Measurements from ENCODE around the gene HDAC10.

Gene HDAC10

DNA sequence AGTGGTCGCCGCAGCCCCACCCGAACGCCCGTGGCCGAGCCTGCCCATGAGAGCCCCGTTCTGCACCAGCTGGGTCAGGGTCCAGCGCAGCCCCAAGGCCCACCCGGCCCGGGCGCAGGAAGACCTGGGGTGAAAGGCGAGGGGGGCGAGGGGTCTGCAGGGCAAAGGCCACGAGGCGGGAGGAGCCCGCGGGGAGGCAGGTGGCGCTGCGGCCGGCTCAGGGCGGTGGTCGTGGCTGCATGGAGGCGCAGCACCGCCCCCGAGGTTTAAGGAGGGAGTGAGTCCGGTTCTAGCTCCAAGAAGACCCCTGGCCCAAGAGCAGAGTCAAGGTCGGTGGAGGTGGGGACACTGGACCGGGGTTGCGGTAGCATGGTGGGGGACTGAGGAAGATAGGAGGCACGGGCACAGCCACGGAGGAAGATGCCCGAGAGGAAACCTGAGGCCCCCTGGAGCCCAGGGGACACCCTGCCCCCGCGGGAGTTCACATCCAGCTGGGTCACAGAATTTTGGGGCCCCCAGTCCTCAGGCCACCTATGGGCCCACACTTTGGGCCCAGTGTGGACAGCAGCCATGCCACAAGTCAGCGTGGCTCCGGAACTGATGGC is 514 bp upstream of the HDAC10 start:
- H3K36me3 ChIP-seq (ENCODE audit: control insufficient read depth in 4 of 4, insufficient read depth in 4 of 4, low read length in 3 of 4): peaks cover 0 to 42% (median 28%) of the 10 kb centered on the region in 4 experiments
- CTCF ChIA-PET: interaction anchor here (0.9 to 4.0 kb wide), 18 partner anchors 8 to 248 kb away, joined by 3 to 31 read pairs (median 4); partner anchors contain the start of gene DENND6B
- H3K9me3 ChIP-seq (ENCODE audit: control extremely low read depth in 1 of 5, control insufficient read depth in 4 of 5, insufficient read depth in 2 of 5, low read depth in 1 of 5, low read length in 4 of 5): no peaks in the 10 kb centered on the region
- POLR2A ChIA-PET: interaction anchor here (0.8 to 1.4 kb wide), 3 partner anchors 11 to 285 kb away, joined by 3 to 5 read pairs (median 3); no protein-coding TSS in a partner anchor
- peak overlapping the region; percentile 38 to 90 (median 76) for H3K4me3 ChIP-seq (ENCODE audit: control insufficient read depth in 1 of 7, extremely low read depth in 1 of 7, insufficient read depth in 4 of 7, low read depth in 2 of 7, low read length in 6 of 7)
- WGBS (ENCODE audit: insufficient coverage): under 1% methylated on average over 27 of the region's 36 CpGs
- peaks cover 0 to 32% (median 27%) of the 10 kb centered on the region in 4 experiments for H3K4me1 ChIP-seq (ENCODE audit: control extremely low read depth in 1 of 4, control insufficient read depth in 4 of 4, insufficient read depth in 4 of 4, low read length in 3 of 4)
- DNase-seq: peak in 2 of 3 donors; percentile 35 to 63
- H3K27me3 ChIP-seq (replicated peaks in 2 of 5; ENCODE audit: control insufficient read depth in 4 of 5, insufficient read depth in 5 of 5, low read length in 4 of 5): no peaks in the 10 kb centered on the region
- H3K27ac ChIP-seq (ENCODE audit: insufficient read depth in 1 of 2, low read depth in 1 of 2, low read length in 2 of 2, poor library complexity in 1 of 2, severe bottlenecking in 2 of 2): no peak overlapping the region

DNA sequence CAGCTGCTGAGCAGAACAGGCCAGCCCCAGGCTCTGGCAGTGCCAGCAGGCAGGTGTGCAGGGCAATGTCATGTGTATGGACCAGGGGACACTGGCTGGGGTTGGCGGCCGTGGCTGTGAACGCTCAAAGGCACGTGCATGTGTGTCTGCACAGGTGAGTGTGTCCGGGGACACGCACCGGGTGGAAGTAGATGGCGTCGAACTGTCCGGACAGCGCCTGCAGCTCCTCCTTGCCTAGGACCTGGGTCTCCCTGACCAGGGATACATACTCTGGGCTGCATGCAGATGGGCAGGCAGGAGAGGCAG is 863 bp downstream of the HDAC10 start:
- WGBS (ENCODE audit: insufficient coverage): 88% methylated on average over 10 of the region's 11 CpGs
- peaks cover 0 to 43% (median 36%) of the 10 kb centered on the region in 4 experiments for H3K4me1 ChIP-seq (ENCODE audit: control extremely low read depth in 1 of 4, control insufficient read depth in 4 of 4, insufficient read depth in 4 of 4, low read length in 3 of 4)
- ChIA-PET POLR2A (no interaction called here), CTCF (interaction anchor here (1.2 to 4.0 kb wide), 6 partner anchors 9 to 91 kb away, joined by 6 to 31 read pairs (median 20); no protein-coding TSS in a partner anchor)
- no peak for DNase-seq
- peaks cover 0 to 41% (median 31%) of the 10 kb centered on the region in 4 experiments for H3K36me3 ChIP-seq (ENCODE audit: control insufficient read depth in 4 of 4, insufficient read depth in 4 of 4, low read length in 3 of 4)
- H3K27me3 ChIP-seq (replicated peaks in 2 of 5; ENCODE audit: control insufficient read depth in 4 of 5, insufficient read depth in 5 of 5, low read length in 4 of 5): no peaks in the 10 kb centered on the region
- H3K27ac ChIP-seq (ENCODE audit: insufficient read depth in 1 of 2, low read depth in 1 of 2, low read length in 2 of 2, poor library complexity in 1 of 2, severe bottlenecking in 2 of 2): peak overlapping the region in 1 of 2 experiments; percentile 49
- H3K9me3 ChIP-seq (ENCODE audit: control extremely low read depth in 1 of 5, control insufficient read depth in 4 of 5, insufficient read depth in 2 of 5, low read depth in 1 of 5, low read length in 4 of 5): no peaks in the 10 kb centered on the region
- H3K4me3 ChIP-seq (ENCODE audit: control insufficient read depth in 1 of 7, extremely low read depth in 1 of 7, insufficient read depth in 4 of 7, low read depth in 2 of 7, low read length in 6 of 7): peak overlapping the region in 6 of 7 experiments; percentile 62 to 90 (median 79)

DNA sequence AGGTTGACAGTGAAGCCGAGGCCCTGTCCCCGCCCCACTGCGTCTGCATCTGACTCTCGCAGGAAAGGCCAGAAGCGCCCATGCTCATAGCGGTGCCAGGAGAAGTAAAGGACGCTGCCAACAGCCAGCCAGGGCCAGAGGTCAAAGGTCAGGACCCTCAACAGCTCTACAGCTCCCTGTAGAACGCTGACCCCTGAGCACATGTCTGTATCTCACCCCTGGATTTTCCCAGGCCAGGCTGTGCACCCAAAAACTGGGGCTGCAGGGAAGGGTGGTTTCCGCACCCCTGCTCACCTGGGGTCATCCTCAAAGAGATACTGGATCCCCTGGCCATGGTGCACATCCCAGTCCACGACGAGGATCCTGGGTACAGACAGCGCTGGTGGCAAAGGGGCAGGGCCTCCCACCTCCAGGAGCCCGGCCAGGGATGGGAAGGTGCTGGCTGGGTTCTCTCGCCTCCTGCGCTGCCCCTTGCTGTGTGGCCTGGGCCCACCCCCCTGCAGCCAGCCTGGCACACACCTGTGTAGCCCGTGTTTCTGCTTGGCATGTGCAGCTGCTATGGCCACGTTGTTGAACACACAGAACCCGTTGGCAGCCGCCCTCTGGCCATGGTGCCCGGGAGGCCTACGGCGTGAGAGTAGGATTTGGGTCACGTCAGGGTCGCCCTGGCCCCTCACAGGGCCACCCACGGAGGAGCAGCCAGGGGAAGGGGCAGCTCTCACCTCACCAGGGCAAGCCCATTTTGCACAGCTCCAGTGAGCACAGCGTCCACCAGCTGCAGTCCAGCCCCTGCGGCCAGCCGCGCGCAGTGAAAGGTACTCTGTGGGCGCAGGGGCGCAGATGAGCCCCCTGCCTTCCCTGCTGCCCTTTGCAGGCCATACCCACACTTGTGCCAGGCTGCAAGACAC is 1.5 kb downstream of the HDAC10 start:
- peak overlapping the region in 5 of 7 experiments; percentile 71 to 90 (median 82) for H3K4me3 ChIP-seq (ENCODE audit: control insufficient read depth in 1 of 7, extremely low read depth in 1 of 7, insufficient read depth in 4 of 7, low read depth in 2 of 7, low read length in 6 of 7)

DNA sequence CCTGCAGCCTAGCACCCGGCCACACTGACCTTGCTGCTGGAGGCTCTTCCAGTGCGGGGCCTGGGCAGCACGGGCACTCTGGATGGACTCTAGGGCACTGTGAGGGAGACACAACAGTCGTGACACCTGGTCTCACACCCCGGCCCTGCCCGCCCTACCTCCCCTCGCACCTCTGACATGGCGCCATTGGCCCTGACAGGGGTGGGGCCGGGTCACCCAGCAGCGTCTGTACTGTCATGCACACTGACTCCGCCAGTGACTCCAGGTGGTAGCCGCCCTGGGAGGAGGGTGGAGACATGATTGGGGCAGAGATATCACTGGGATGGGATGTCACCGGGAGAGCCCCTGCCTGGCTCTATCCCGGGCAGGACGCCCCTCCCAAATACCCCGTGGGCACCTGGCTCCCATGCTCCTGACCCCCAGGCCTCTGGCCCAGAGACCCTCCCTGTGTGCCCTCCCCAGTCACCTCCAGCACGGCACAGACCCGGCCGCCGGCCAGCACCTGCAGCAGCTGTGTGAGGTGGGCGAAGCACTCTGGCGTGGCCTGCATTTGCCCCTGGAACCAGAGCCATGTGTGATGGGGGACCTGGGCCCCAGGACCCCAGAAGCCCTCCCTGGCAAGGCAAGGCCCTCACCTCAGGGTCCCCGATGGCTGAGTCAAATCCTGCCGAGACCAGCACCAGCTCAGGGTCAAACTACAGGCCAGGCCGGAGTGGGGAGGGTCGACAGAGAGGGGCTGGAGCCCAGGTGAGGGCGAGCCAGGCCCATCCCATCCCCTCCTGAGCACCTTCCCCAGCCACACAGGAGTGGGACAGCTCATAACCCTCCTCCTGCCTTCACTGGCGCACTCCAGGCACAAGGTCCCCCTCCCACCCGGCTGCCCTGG is 2.6 kb downstream of the HDAC10 start:
- H3K4me3 ChIP-seq (ENCODE audit: control insufficient read depth in 1 of 7, extremely low read depth in 1 of 7, insufficient read depth in 4 of 7, low read depth in 2 of 7, low read length in 6 of 7): no peak overlapping the region
- CTCF ChIA-PET: interaction anchor here (1.2 kb wide), 1 partner anchor 11 kb away, joined by 3 read pairs; no protein-coding TSS in a partner anchor
- H3K36me3 ChIP-seq (ENCODE audit: control insufficient read depth in 4 of 4, insufficient read depth in 4 of 4, low read length in 3 of 4): peaks cover 0 to 36% (median 23%) of the 10 kb centered on the region in 4 experiments
- H3K9me3 ChIP-seq (ENCODE audit: control extremely low read depth in 1 of 5, control insufficient read depth in 4 of 5, insufficient read depth in 2 of 5, low read depth in 1 of 5, low read length in 4 of 5): no peaks in the 10 kb centered on the region
- no peaks in the 10 kb centered on the region for H3K27me3 ChIP-seq (replicated peaks in 2 of 5; ENCODE audit: control insufficient read depth in 4 of 5, insufficient read depth in 5 of 5, low read length in 4 of 5)
- no peak overlapping the region for H3K27ac ChIP-seq (ENCODE audit: insufficient read depth in 1 of 2, low read depth in 1 of 2, low read length in 2 of 2, poor library complexity in 1 of 2, severe bottlenecking in 2 of 2)
- 98% methylated on average over 18 of the region's 29 CpGs for WGBS (ENCODE audit: insufficient coverage)
- POLR2A ChIA-PET: no interaction called here
- no peak for DNase-seq
- peaks cover 0 to 54% (median 46%) of the 10 kb centered on the region in 4 experiments for H3K4me1 ChIP-seq (ENCODE audit: control extremely low read depth in 1 of 4, control insufficient read depth in 4 of 4, insufficient read depth in 4 of 4, low read length in 3 of 4)

More for the DNA sequence above, 1.5 kb downstream of the HDAC10 start:
- H3K27me3 ChIP-seq (replicated peaks in 2 of 5; ENCODE audit: control insufficient read depth in 4 of 5, insufficient read depth in 5 of 5, low read length in 4 of 5): no peaks in the 10 kb centered on the region
- 96% methylated on average over 29 of the region's 32 CpGs for WGBS (ENCODE audit: insufficient coverage)
- no peaks in the 10 kb centered on the region for H3K9me3 ChIP-seq (ENCODE audit: control extremely low read depth in 1 of 5, control insufficient read depth in 4 of 5, insufficient read depth in 2 of 5, low read depth in 1 of 5, low read length in 4 of 5)
- H3K27ac ChIP-seq (ENCODE audit: insufficient read depth in 1 of 2, low read depth in 1 of 2, low read length in 2 of 2, poor library complexity in 1 of 2, severe bottlenecking in 2 of 2): peak overlapping the region in 1 of 2 experiments; percentile 49
- H3K4me1 ChIP-seq (ENCODE audit: control extremely low read depth in 1 of 4, control insufficient read depth in 4 of 4, insufficient read depth in 4 of 4, low read length in 3 of 4): peaks cover 0 to 43% (median 36%) of the 10 kb centered on the region in 4 experiments
- ChIA-PET CTCF (interaction anchor here (1.2 to 4.0 kb wide), 6 partner anchors 8 to 92 kb away, joined by 3 to 31 read pairs (median 14); no protein-coding TSS in a partner anchor), POLR2A (no interaction called here)
- peaks cover 0 to 36% (median 28%) of the 10 kb centered on the region in 4 experiments for H3K36me3 ChIP-seq (ENCODE audit: control insufficient read depth in 4 of 4, insufficient read depth in 4 of 4, low read length in 3 of 4)
- DNase-seq: no peak

DNA sequence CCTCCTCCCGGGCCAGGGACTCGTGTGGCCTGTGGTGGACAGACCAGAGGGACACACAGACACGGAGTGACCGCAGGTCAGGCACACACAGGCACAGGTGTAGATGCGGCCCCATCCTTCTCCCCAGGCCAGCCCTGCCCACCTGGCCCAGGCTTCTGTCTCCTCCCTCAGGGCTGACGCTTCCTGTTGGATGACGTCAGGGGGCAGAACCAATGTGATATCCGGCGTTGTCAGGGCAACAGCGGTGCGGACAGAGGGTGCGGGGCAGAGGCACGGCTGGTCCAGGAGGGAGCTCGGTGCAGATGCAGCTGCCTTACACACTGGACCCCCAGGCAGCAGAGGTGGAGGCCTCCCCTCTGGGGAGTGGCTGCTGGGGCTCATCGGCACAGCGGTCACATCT is 3.3 kb downstream of the HDAC10 start:
- Histone ChIP-seq H3K4me3 (ENCODE audit: control insufficient read depth in 1 of 7, extremely low read depth in 1 of 7, insufficient read depth in 4 of 7, low read depth in 2 of 7, low read length in 6 of 7) (no peak overlapping the region), H3K27ac (ENCODE audit: insufficient read depth in 1 of 2, low read depth in 1 of 2, low read length in 2 of 2, poor library complexity in 1 of 2, severe bottlenecking in 2 of 2) (no peak overlapping the region), H3K4me1 (ENCODE audit: control extremely low read depth in 1 of 4, control insufficient read depth in 4 of 4, insufficient read depth in 4 of 4, low read length in 3 of 4) (peaks cover 0 to 60% (median 52%) of the 10 kb centered on the region in 4 experiments), H3K36me3 (ENCODE audit: control insufficient read depth in 4 of 4, insufficient read depth in 4 of 4, low read length in 3 of 4) (peaks cover 0 to 31% (median 23%) of the 10 kb centered on the region in 4 experiments), H3K9me3 (ENCODE audit: control extremely low read depth in 1 of 5, control insufficient read depth in 4 of 5, insufficient read depth in 2 of 5, low read depth in 1 of 5, low read length in 4 of 5) (no peaks in the 10 kb centered on the region), H3K27me3 (replicated peaks in 2 of 5; ENCODE audit: control insufficient read depth in 4 of 5, insufficient read depth in 5 of 5, low read length in 4 of 5) (no peaks in the 10 kb centered on the region)
- 79% methylated on average over 15 of the region's 16 CpGs for WGBS (ENCODE audit: insufficient coverage)
- CTCF ChIA-PET: no interaction called here
- DNase-seq: peak in 2 of 3 donors; percentile 41 to 49
- POLR2A ChIA-PET: interaction anchor here (0.6 kb wide), 1 partner anchor 24 kb away, joined by 5 read pairs; no protein-coding TSS in a partner anchor

Measured in common myeloid progenitor, CD34-positive (primary cell).